MV-4-11 (cell line): ENCODE data around the gene CKLF.
A peak's percentile ranks its signal among the peaks of the same experiment; 100 is the strongest.
"Not testable (repeated sequence)": the region's sequence is repeated elsewhere in the genome, so short reads cannot be mapped to it uniquely, and the experiment has no call there.

Experiments used
- DNase-seq: peaks from one replicate; lab custom pipeline; 2025; lab: John Stamatoyannopoulos, UW

CKLF gene

GRCh38 chr16:66569827-66570405 is 17.5 kb downstream of the CKLF start:
- DNase-seq: peak; percentile 27

- DNase-seq: no peak
Measured at GRCh38 chr16:66572356-66572755, 20.0 kb downstream of the CKLF start.

- no peak for DNase-seq
Measured at GRCh38 chr16:66574081-66574480, 21.7 kb downstream of the CKLF start.

- DNase-seq: no peak
Measured at GRCh38 chr16:66574531-66574930, 22.2 kb downstream of the CKLF start.

- DNase-seq: no peak
Measured at GRCh38 chr16:66575060-66575459, 22.7 kb downstream of the CKLF start.

- DNase-seq: no peak
Measured at GRCh38 chr16:66576296-66576695, 23.9 kb downstream of the CKLF start.

- no peak for DNase-seq
Measured at GRCh38 chr16:66578651-66579531, 26.5 kb downstream of the CKLF start, which contains the start of gene CMTM2. Gene CMTM2, plus strand, starts transcription at chr16:66579463. Its CDS starts 145 bp downstream, at chr16:66579608.

- DNase-seq: no peak
Measured at GRCh38 chr16:66580605-66581209, 28.3 kb downstream of the CKLF start.

GRCh38 chr16:66581246-66581952 is 29.0 kb downstream of the CKLF start:
- no peak for DNase-seq

- DNase-seq: no peak
Measured at GRCh38 chr16:66585481-66586239, 33.3 kb downstream of the CKLF start.

- DNase-seq: no peak
Measured at GRCh38 chr16:66587881-66588600, 35.7 kb downstream of the CKLF start.

- DNase-seq: peak; percentile 44
Measured at GRCh38 chr16:66588981-66589713, 36.8 kb downstream of the CKLF start.

GRCh38 chr16:66590322-66590721 is 37.9 kb downstream of the CKLF start:
- DNase-seq: no peak

- DNase-seq: no peak
Measured at GRCh38 chr16:66591018-66591417, 38.6 kb downstream of the CKLF start.

- DNase-seq: no peak
Measured at GRCh38 chr16:66592241-66592640, 39.9 kb downstream of the CKLF start.

- DNase-seq: no peak
Measured at GRCh38 chr16:66592814-66593213, 40.4 kb downstream of the CKLF start.

GRCh38 chr16:66594739-66595138 is 42.4 kb downstream of the CKLF start:
- DNase-seq: no peak

- not testable (repeated sequence) for DNase-seq
Measured at GRCh38 chr16:66596559-66596958, 44.2 kb downstream of the CKLF start.

- no peak for DNase-seq
Measured at GRCh38 chr16:66596986-66597848, 44.8 kb downstream of the CKLF start.
